IMR-90 (cell line): Measurements from ENCODE around the gene CST7. TPM values are rescaled to one million over a fixed set of nuclear protein-coding genes. Genes with fewer than 3 reads are reported as not detected.

ENCODE experiments used
- ATAC-seq: fragments of 200-7000 bp; cut with Tn5 transposase; 2 replicates; pipeline ENCODE4 v1.9.1; 2020; ENCODE audit warnings: low read depth, mild to moderate bottlenecking, moderate library complexity
- BruUV-seq: library from RNA; stranded (reverse); fragments of 400-500 nt; replicated peaks from 2 replicates; lab custom pipeline; 2021; lab: Mats Ljungman, UMichigan
- CTCF ChIA-PET: fragments of 300-600 bp; formaldehyde crosslinking; extraction: SDS; loops from one replicate; lab custom pipeline; 2021; ENCODE audit warnings: antibody characterized with exemption; lab: Yijun Ruan, JAX
- POLR2A ChIA-PET: fragments of 300-600 bp; sonication (Branson Sonifier 250); formaldehyde crosslinking; loops from one replicate; lab custom pipeline; 2022; ENCODE audit warnings: antibody characterized with exemption; ENCODE audit not compliant: unreplicated experiment; lab: Charles Lee
- DNase-seq: peaks from one replicate; pipeline ENCODE4 v3.0.0; 2013
- H2AFZ ChIP-seq: replicated peaks from 2 replicates; pipeline ENCODE3; 2013; ENCODE audit warnings: low read length, mild to moderate bottlenecking; ENCODE audit not compliant: poor library complexity
- H2AK5ac ChIP-seq: 2 replicates; pipeline ENCODE4 v1.6.1; 2013; ENCODE audit warnings: low read depth, low read length, inconsistent platforms
- H2AK9ac ChIP-seq: replicated peaks from 2 replicates; pipeline ENCODE3; 2013; ENCODE audit warnings: mild to moderate bottlenecking, low read depth, low read length, moderate library complexity; ENCODE audit not compliant: poor library complexity
- H2BK120ac ChIP-seq: 2 replicates; pipeline ENCODE4 v1.6.1; 2013; ENCODE audit warnings: low read depth, low read length, inconsistent platforms
- H2BK15ac ChIP-seq: 3 replicates; pipeline ENCODE4 v1.6.1; 2013; ENCODE audit warnings: low read depth, low read length, inconsistent platforms
- H2BK20ac ChIP-seq: 2 replicates; pipeline ENCODE4 v1.6.1; 2013; ENCODE audit warnings: low read depth, mild to moderate bottlenecking, inconsistent platforms, low read length, moderate library complexity
- H2BK5ac ChIP-seq: 2 replicates; pipeline ENCODE4 v1.6.1; 2013; ENCODE audit warnings: mild to moderate bottlenecking, low read depth, low read length, inconsistent platforms; ENCODE audit not compliant: poor library complexity, severe bottlenecking
- H3K14ac ChIP-seq: replicated peaks from 2 replicates; pipeline ENCODE4 v1.6.1; 2013; ENCODE audit warnings: low read depth, low read length, inconsistent platforms
- H3K18ac ChIP-seq: 2 replicates; pipeline ENCODE4 v1.6.1; 2013; ENCODE audit warnings: low read depth, low read length, control low read depth
- H3K23ac ChIP-seq: 2 replicates; pipeline ENCODE4 v1.6.1; 2013; ENCODE audit warnings: low read depth, low read length, inconsistent platforms
- H3K27ac ChIP-seq: 2 replicates; pipeline ENCODE4 v1.5.1; 2013; ENCODE audit warnings: mild to moderate bottlenecking, control low read depth, low read length; ENCODE audit not compliant: insufficient read depth
- H3K27me3 ChIP-seq: 2 replicates; pipeline ENCODE4 v1.6.1; 2013; ENCODE audit warnings: low read length; ENCODE audit not compliant: control insufficient read depth, insufficient read depth
- H3K36me3 ChIP-seq: 2 replicates; pipeline ENCODE4 v1.6.1; 2013; ENCODE audit warnings: low read length, mixed read lengths; ENCODE audit not compliant: control insufficient read depth, insufficient read depth
- H3K4ac ChIP-seq: 2 replicates; pipeline ENCODE4 v1.6.1; 2013; ENCODE audit warnings: low read depth, low read length, inconsistent platforms
- H3K4me1 ChIP-seq: 2 replicates; pipeline ENCODE4 v1.6.1; 2013; ENCODE audit warnings: low read length, mixed read lengths; ENCODE audit not compliant: control insufficient read depth, insufficient read depth
- H3K4me2 ChIP-seq: 2 replicates; pipeline ENCODE4 v1.6.1; 2013; ENCODE audit warnings: low read depth, mild to moderate bottlenecking, control low read depth, low read length, moderate library complexity
- H3K4me3 ChIP-seq: 2 replicates; pipeline ENCODE4 v1.5.1; 2013; ENCODE audit warnings: low read depth, mild to moderate bottlenecking, control low read depth, low read length, moderate library complexity; ENCODE audit not compliant: insufficient read depth
- H3K56ac ChIP-seq: 2 replicates; pipeline ENCODE4 v1.6.1; 2013; ENCODE audit warnings: low read length, inconsistent platforms; ENCODE audit not compliant: insufficient read depth; ENCODE audit errors: extremely low read depth
- H3K79me1 ChIP-seq, 2 experiments: 2 replicates each; pipeline ENCODE4 v1.6.1; 2013; ENCODE audit warnings: low read length in 2 of 2, inconsistent platforms in 1 of 2, low read depth in 1 of 2
- H3K9ac ChIP-seq: 2 replicates; pipeline ENCODE4 v1.6.1; 2013; ENCODE audit warnings: low read depth, low read length, control low read depth
- H3K9me1 ChIP-seq: 2 replicates; pipeline ENCODE4 v1.6.1; 2013; ENCODE audit warnings: low read length, inconsistent platforms; ENCODE audit not compliant: insufficient read depth
- H3K9me3 ChIP-seq: 2 replicates; pipeline ENCODE4 v1.6.1; 2013; ENCODE audit warnings: low read length; ENCODE audit not compliant: control insufficient read depth, insufficient read depth
- H4K20me1 ChIP-seq: 2 replicates; pipeline ENCODE4 v1.6.1; 2013; ENCODE audit warnings: low read length, inconsistent platforms; ENCODE audit not compliant: insufficient read depth
- H4K5ac ChIP-seq: 2 replicates; pipeline ENCODE4 v1.6.1; 2013; ENCODE audit warnings: mild to moderate bottlenecking, low read depth, low read length, control low read depth
- H4K8ac ChIP-seq, 2 experiments: 2 replicates each; pipeline ENCODE4 v1.6.1; 2013; ENCODE audit warnings: low read depth in 2 of 2, low read length in 2 of 2, control low read depth in 1 of 2, inconsistent platforms in 1 of 2
- H4K91ac ChIP-seq: 2 replicates; pipeline ENCODE4 v1.6.1; 2013; ENCODE audit warnings: low read depth, low read length, inconsistent platforms; ENCODE audit not compliant: insufficient read depth
- CEBPB ChIP-seq: IDR thresholded peaks from 2 replicates; pipeline ENCODE4 v1.6.1; 2012; ENCODE audit warnings: low read depth, low read length, improper control_type of control experiment
- CHD1 ChIP-seq: IDR thresholded peaks from 2 replicates; pipeline ENCODE4 v1.6.1; 2012; ENCODE audit warnings: low read depth, low read length, improper control_type of control experiment
- CTCF ChIP-seq: conservative IDR thresholded peaks from 2 replicates; pipeline ENCODE4 v1.5.1; 2012; ENCODE audit warnings: mild to moderate bottlenecking, low read depth, low read length, improper control_type of control experiment
- ELK1 ChIP-seq: fragments of 150-350 bp; IDR thresholded peaks from 2 replicates; pipeline ENCODE4 v1.6.1; 2016; ENCODE audit warnings: low read depth, mild to moderate bottlenecking, low read length, moderate library complexity, borderline replicate concordance
- MAZ ChIP-seq: IDR thresholded peaks from 2 replicates; pipeline ENCODE4 v1.6.1; 2012; ENCODE audit warnings: low read depth, mild to moderate bottlenecking, low read length, improper control_type of control experiment, moderate library complexity, borderline replicate concordance
- MXI1 ChIP-seq: IDR thresholded peaks from 2 replicates; pipeline ENCODE4 v1.6.1; 2012; ENCODE audit warnings: low read depth, mild to moderate bottlenecking, low read length, moderate library complexity, borderline replicate concordance
- RAD21 ChIP-seq: IDR thresholded peaks from 2 replicates; pipeline ENCODE4 v1.6.1; 2012; ENCODE audit warnings: low read length, improper control_type of control experiment
- RCOR1 ChIP-seq: IDR thresholded peaks from 2 replicates; pipeline ENCODE4 v1.6.1; 2012; ENCODE audit warnings: mild to moderate bottlenecking, low read length, improper control_type of control experiment; ENCODE audit not compliant: insufficient replicate concordance
- RFX5 ChIP-seq: IDR thresholded peaks from 2 replicates; pipeline ENCODE4 v1.8.0; 2012; ENCODE audit warnings: low read depth, mild to moderate bottlenecking, low read length, moderate library complexity
- USF2 ChIP-seq: fragments of 150-350 bp; IDR thresholded peaks from 2 replicates; pipeline ENCODE4 v1.6.1; 2017; ENCODE audit warnings: mild to moderate bottlenecking, antibody characterized with exemption, low read length, low read depth
- WGBS, 2 experiments: methylation state at CpG; one replicate each; pipeline versions ENCODE4 v1.1.5 to v1.1.7; 2013; ENCODE audit warnings: missing lambda C conversion rate in 2 of 2; ENCODE audit not compliant: insufficient read length in 1 of 2; ENCODE audit errors: extremely low coverage in 2 of 2; 5-methylcytosine and 5-hydroxymethylcytosine counted together
- dilution Hi-C: fragments of 300-500 bp; cut with HindIII; formaldehyde crosslinking; loops from one replicate; pipeline ENCODE4 v1.14.3; 2018; ENCODE audit warnings: low sequenced_read_pairs; ENCODE audit not compliant: unreplicated experiment
- in situ Hi-C: fragments of 300-500 bp; cut with MboI; formaldehyde crosslinking; loops from 3 replicates; pipeline ENCODE4 v1.14.3; 2019; ENCODE audit warnings: low sequenced_read_pairs, inconsistent platforms, mixed read lengths
- intact Hi-C: fragments of 100-400 bp; cut with micrococcal nuclease; formaldehyde crosslinking; loops from 2 replicates; pipeline ENCODE4 v1.10.0; 2022
- polyA plus RNA-seq, 3 experiments: library from polyadenylated mRNA; depleted of rRNA; stranded (reverse); fragments of >200 nt; gene quantifications; 2 replicates each; pipeline ENCODE4 v1.2.3, GENCODE V29; 2012; ENCODE audit warnings: low replicate concordance in 1 of 3
- total RNA-seq: library from RNA; depleted of rRNA; stranded (reverse); fragments of >200 nt; gene quantifications from 2 replicates; pipeline ENCODE4 v1.2.3, GENCODE V29; 2012

The CST7 gene
- total and polyA plus RNA-seq, 2 of the 4 experiments (the other 2 are of a cell fraction) = not detected

GRCh38 chr20:24978513-24978912, 29.4 kb downstream of the CST7 start:
- in situ Hi-C loops = loop anchor here (25.0 kb wide), 3 partner anchors 609 to 884 kb away; partner anchors contain the start of genes NINL and ZNF337

More at GRCh38 chr20:24978513-24978912, 29.4 kb downstream of the CST7 start:
- H3K36me3 ChIP-seq = peaks cover 16% of the 10 kb centered on the region
- H4K5ac ChIP-seq = no peak overlapping the region
- no peak overlapping the region for H3K4me2 ChIP-seq
- no peak overlapping the region for H3K27ac ChIP-seq
- no peak overlapping the region for H2BK20ac ChIP-seq
- no peak overlapping the region for H3K9ac ChIP-seq
- TF ChIP-seq RAD21 (no peak), MAZ (no peak), RFX5 (no peak), CHD1 (no peak), CEBPB (no peak), CTCF (no peak), RCOR1 (no peak), ELK1 (no peak), MXI1 (no peak), USF2 (no peak)
- H3K4me3 ChIP-seq = no peak overlapping the region
- H2AK5ac ChIP-seq = no peak overlapping the region
- dilution Hi-C loops (no loop called here), intact Hi-C loops (no loop called here)
- no TSS peak for BruUV-seq
- H2BK120ac ChIP-seq = no peak overlapping the region
- peaks cover 7% of the 10 kb centered on the region; the same call in 1 of the 2 replicates for H3K9me3 ChIP-seq
- H3K18ac ChIP-seq = no peak overlapping the region
- no peak for DNase-seq
- ChIA-PET CTCF (no interaction called here), POLR2A (no interaction called here)
- no peak overlapping the region for H4K91ac ChIP-seq
- no peaks in the 10 kb centered on the region; the same call in 1 of the 2 replicates for H4K20me1 ChIP-seq
- no peak overlapping the region for H3K4ac ChIP-seq
- H4K8ac ChIP-seq = no peak overlapping the region
- H3K27me3 ChIP-seq = no peaks in the 10 kb centered on the region
- no peak overlapping the region for H2AK9ac ChIP-seq
- peaks cover 14 to 21% of the 10 kb centered on the region in 2 experiments; a peak in 3 of 4 replicates for H3K79me1 ChIP-seq
- H3K14ac ChIP-seq = no peak overlapping the region
- WGBS, 2 experiments = 53% methylated on average over 4 of the region's 8 CpGs; no CpG with 5 or more reads in 1 of the 2 experiments
- no peaks in the 10 kb centered on the region for H3K4me1 ChIP-seq
- H2BK5ac ChIP-seq = no peak overlapping the region
- H2BK15ac ChIP-seq = no peak overlapping the region
- no peaks in the 10 kb centered on the region for H3K9me1 ChIP-seq
- H2AFZ ChIP-seq = no peak overlapping the region
- ATAC-seq = no peak
- H3K23ac ChIP-seq = no peak overlapping the region
- H3K56ac ChIP-seq = no peak overlapping the region
